ENCODE measurements around the gene MICAL2.

GRCh38 chr11:12170984-12171383 is 60.6 kb downstream of the MICAL2 start:
- TF ChIP-seq CTCF (IDR thresholded peaks at IDR 0.05), result no peak
- no peak for TF ChIP-seq POLR2A (IDR thresholded peaks at IDR 0.05)
